HepG2 (cell line): ENCODE measurements around the gene NCOR2.

Source experiments
- ATAD3A ChIP-seq: sonication (generic); formaldehyde crosslinking; IDR thresholded peaks from 2 replicates; pipeline ENCODE4 v1.4.0; 2020; ENCODE audit warnings: missing genetic modification reagents
- EZH2 ChIP-seq: conservative IDR thresholded peaks from 2 replicates; pipeline ENCODE4 v1.6.1; 2012; ENCODE audit warnings: mild to moderate bottlenecking, low read depth, low read length, moderate library complexity
- PAXIP1 ChIP-seq: sonication (generic); formaldehyde crosslinking; conservative IDR thresholded peaks from 2 replicates; pipeline ENCODE4 v1.4.0; 2020; ENCODE audit warnings: mild to moderate bottlenecking, missing genetic modification reagents, moderate library complexity

GRCh38 chr12:124578445-124578844 is 11.0 kb upstream of the NCOR2 start:
- TF ChIP-seq EZH2, result no peak
- TF ChIP-seq ATAD3A (CRISPR knock-in tag), result no peak
- no peak for TF ChIP-seq PAXIP1
